ENCODE measurements around the gene ADCY4. TPM values are rescaled to one million over a fixed set of nuclear protein-coding genes. Genes with fewer than 3 reads are reported as not detected.

ADCY4 gene
- total and polyA plus RNA-seq, 2 of the 8 experiments (the other 6 are each of a cell fraction or from before 2014, with no cell fraction given), result 0.27 to 0.35 TPM

GRCh38 chr14:24376448-24377070 is 41.7 kb upstream of the ADCY4 start:
- Histone ChIP-seq H3K4ac (replicated peaks; ENCODE audit: insufficient read length, low read depth, low read length) (no peak overlapping the region), H3K27me3 (replicated peaks in 1 of 4; ENCODE audit: control insufficient read depth in 3 of 4, extremely low read depth in 1 of 4, insufficient read depth in 3 of 4, low read length in 3 of 4) (no peaks in the 10 kb centered on the region), H3K9ac (replicated peaks in 1 of 4; ENCODE audit: extremely low read depth in 1 of 4, low read depth in 3 of 4, low read length in 3 of 4) (no peak overlapping the region), H2AK5ac (ENCODE audit: low read depth, low read length) (no peak overlapping the region), H3K18ac (ENCODE audit: extremely low read depth, low read length) (peak overlapping the region; percentile 62), H4K5ac (ENCODE audit: insufficient read length, low read depth, low read length) (no peak overlapping the region), H2BK12ac (ENCODE audit: low read depth, low read length) (peak overlapping the region; percentile 62; the same call in 1 of the 2 replicates), H3K27ac (ENCODE audit: low read depth, low read length) (peak overlapping the region; percentile 61; the same call in 1 of the 2 replicates), H3K56ac (replicated peaks; ENCODE audit: insufficient read length, low read depth, low read length) (no peak overlapping the region), H3K23me2 (ENCODE audit: low read depth, low read length) (peaks cover 7% of the 10 kb centered on the region; the same call in 1 of the 2 replicates), H4K20me1 (replicated peaks in 1 of 2; ENCODE audit: control insufficient read depth in 1 of 2, insufficient read depth in 2 of 2, low read length in 2 of 2) (peaks cover 0 to 3% of the 10 kb centered on the region in 2 experiments), H3K4me3 (ENCODE audit: extremely low read depth in 1 of 4, insufficient read depth in 2 of 4, low read depth in 3 of 4, low read length in 4 of 4) (peak overlapping the region; percentile 1 to 54 (median 36); a peak in 7 of 8 replicates), H3K9me3 (ENCODE audit: insufficient read depth in 2 of 2, low read depth in 1 of 2, low read length in 1 of 2) (no peaks in the 10 kb centered on the region), H2BK20ac (ENCODE audit: low read length) (no peak overlapping the region), H3K79me1 (ENCODE audit: low read depth, low read length) (no peaks in the 10 kb centered on the region), H2BK15ac (ENCODE audit: low read length) (no peak overlapping the region), H3K14ac (ENCODE audit: insufficient read length) (no peak overlapping the region), H4K8ac (ENCODE audit: extremely low read depth, insufficient read depth, low read length) (no peak overlapping the region), H3K23ac (ENCODE audit: insufficient read length) (no peak overlapping the region), H3K4me1 (replicated peaks in 1 of 4; ENCODE audit: control insufficient read depth in 3 of 4, insufficient read depth in 4 of 4, low read length in 3 of 4) (peaks cover 11 to 25% (median 14%) of the 10 kb centered on the region in 4 experiments), H3K36me3 (ENCODE audit: control insufficient read depth in 2 of 4, insufficient read depth in 4 of 4, low read length in 3 of 4) (peaks cover 3 to 11% (median 6%) of the 10 kb centered on the region in 4 experiments; a peak in 5 of 8 replicates), H3K79me2 (ENCODE audit: control insufficient read depth in 1 of 2, insufficient read depth in 2 of 2, low read length in 2 of 2) (no peaks in the 10 kb centered on the region), H2BK5ac (ENCODE audit: low read depth, low read length) (peak overlapping the region; percentile 86), H2AFZ (ENCODE audit: low read length) (no peak overlapping the region), H3K4me2 (ENCODE audit: insufficient read depth in 1 of 2, low read depth in 2 of 2, low read length in 2 of 2) (peak overlapping the region; percentile 24 to 68), H2BK120ac (replicated peaks; ENCODE audit: low read depth, low read length) (no peak overlapping the region), H4K91ac (replicated peaks; ENCODE audit: insufficient read length, low read length) (no peak overlapping the region)
- FAIRE-seq (peak; percentile 57), DNase-seq (ENCODE audit: low read depth in 1 of 2, low spot score in 2 of 2) (peak in 1 of 2 experiments; percentile 89)
- 25% methylated on average over 13 of the region's 16 CpGs; no CpG with 5 or more reads in 1 of the 2 experiments for WGBS, 2 experiments (ENCODE audit: extremely low coverage in 1 of 2, insufficient coverage in 1 of 2, insufficient read length in 1 of 2, insufficient replicate concordance in 2 of 2, low coverage in 1 of 2, low lambda C conversion rate in 2 of 2, missing lambda C conversion rate in 1 of 2)
- POLR2A ChIA-PET (ENCODE audit: partially characterized antibody), result interaction anchor here (1.2 to 4.7 kb wide), 10 partner anchors 9 to 54 kb away, joined by 3 to 27 read pairs (median 5); partner anchors contain the start of genes KHNYN and NYNRIN
- CTCF ChIA-PET (ENCODE audit: partially characterized antibody), result interaction anchor here (0.8 to 16.4 kb wide), 14 partner anchors 8 to 61 kb away, joined by 3 to 207 read pairs (median 6); partner anchors contain the start of genes ADCY4, CBLN3, KHNYN and NFATC4
- TF ChIP-seq RAD21 (IDR thresholded peaks at IDR 0.05 in 1 of 2, conservative IDR thresholded peaks at IDR 0.05 in 1 of 2; ENCODE audit: low read depth in 2 of 2, low read length in 2 of 2), result peak in 1 of 2 experiments; percentile 37; a peak in 2 of 4 replicates
- TF ChIP-seq EP300 (IDR thresholded peaks at IDR 0.05; ENCODE audit: borderline replicate concordance in 1 of 2, low read depth in 2 of 2, low read length in 2 of 2), result peak in 1 of 2 experiments; percentile 35; a peak in 1 of 3 replicates
- no peak for TF ChIP-seq MAX (IDR thresholded peaks at IDR 0.05)
- TF ChIP-seq SP1 (IDR thresholded peaks at IDR 0.05; ENCODE audit: low read depth, low read length), result no peak
- TF ChIP-seq CEBPB (IDR thresholded peaks at IDR 0.05; ENCODE audit: low read depth, low read length), result peak; percentile 22; the same call in 1 of the 2 replicates
- TF ChIP-seq SIN3A (conservative IDR thresholded peaks at IDR 0.05 in 1 of 2, IDR thresholded peaks at IDR 0.05 in 1 of 2; ENCODE audit: low read depth in 1 of 2, low read length in 2 of 2), result peak in 1 of 2 experiments; percentile 28; a peak in 1 of 4 replicates
- no peak for TF ChIP-seq HDAC2 (IDR thresholded peaks at IDR 0.05; ENCODE audit: borderline replicate concordance in 1 of 2, low read depth in 2 of 2, low read length in 2 of 2)
- no peak for TF ChIP-seq PHF8 (conservative IDR thresholded peaks at IDR 0.05; ENCODE audit: low read depth, low read length)
- peak; percentile 35 for TF ChIP-seq ASH2L (IDR thresholded peaks at IDR 0.05; ENCODE audit: low read length)
- TF ChIP-seq RBBP5 (IDR thresholded peaks at IDR 0.05; ENCODE audit: borderline replicate concordance, low read depth, low read length), result no peak
